ENCODE data around the gene PRDM16. TPM values are rescaled to one million over a fixed set of nuclear protein-coding genes. Genes with fewer than 3 reads are reported as not detected.

The PRDM16 gene
- total and polyA plus RNA-seq, 4 donors = 0.05 to 0.67 (median 0.19) TPM

DNA sequence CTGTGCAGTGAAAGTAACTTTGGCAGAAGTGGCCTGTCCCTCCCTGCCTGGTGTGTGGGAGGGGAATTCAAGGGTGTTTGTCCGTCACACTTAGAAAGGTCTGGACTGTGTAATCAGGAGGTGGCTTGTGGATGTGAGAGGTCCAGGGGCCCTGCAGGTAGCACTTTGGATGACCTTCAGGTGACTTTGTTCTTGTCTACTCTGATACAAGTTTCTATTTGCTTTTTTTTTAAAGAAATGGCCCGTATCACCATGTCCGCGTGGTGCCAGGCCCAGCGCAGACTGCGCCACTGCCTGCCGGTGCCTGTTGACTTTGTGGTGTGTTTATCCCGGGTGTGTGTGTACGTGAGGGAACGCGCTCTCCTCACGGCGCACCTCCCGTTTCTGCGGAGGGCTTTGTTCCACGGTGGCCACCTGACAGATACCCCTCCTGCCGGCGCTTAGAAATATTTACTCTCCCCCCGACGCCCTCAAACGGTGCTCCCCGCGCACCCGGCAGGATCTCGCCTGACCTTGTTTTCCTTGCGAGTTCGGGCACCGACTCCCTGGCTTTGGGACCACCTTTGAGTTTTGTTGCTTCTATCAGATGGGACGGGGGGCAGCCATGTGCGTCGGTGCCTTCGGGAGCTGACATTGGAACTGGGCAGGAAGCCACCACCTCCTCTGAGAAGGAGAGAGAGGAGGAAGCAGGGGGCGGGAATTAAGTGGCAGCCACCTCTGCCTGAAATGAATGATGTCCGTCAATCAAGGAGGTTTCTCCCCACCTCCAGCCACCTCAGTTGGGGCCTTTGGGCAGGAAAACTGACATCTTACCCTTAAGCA, 119.4 kb downstream of the PRDM16 start:
- Histone ChIP-seq H3K9me3 (ENCODE audit: control insufficient read depth in 4 of 4, low read length in 3 of 4) (no peaks in the 10 kb centered on the region), H3K4me1 (ENCODE audit: control insufficient read depth in 4 of 4, insufficient read depth in 4 of 4, low read length in 3 of 4) (no peaks in the 10 kb centered on the region), H3K9ac (ENCODE audit: low read depth in 1 of 2, low read length in 2 of 2) (no peak overlapping the region), H3K4me3 (ENCODE audit: low read depth in 1 of 3, low read length in 3 of 3) (no peak overlapping the region), H3K36me3 (ENCODE audit: control insufficient read depth in 4 of 4, insufficient read depth in 3 of 4, low read depth in 1 of 4, low read length in 3 of 4) (no peaks in the 10 kb centered on the region), H3K27ac (ENCODE audit: low read depth in 1 of 2, low read length in 2 of 2) (no peak overlapping the region), H3K27me3 (ENCODE audit: control insufficient read depth in 4 of 4, insufficient read depth in 4 of 4, low read length in 3 of 4) (no peaks in the 10 kb centered on the region)
- 72% methylated on average over 34 of the region's 34 CpGs for WGBS
- TF ChIP-seq, protein P1, sequence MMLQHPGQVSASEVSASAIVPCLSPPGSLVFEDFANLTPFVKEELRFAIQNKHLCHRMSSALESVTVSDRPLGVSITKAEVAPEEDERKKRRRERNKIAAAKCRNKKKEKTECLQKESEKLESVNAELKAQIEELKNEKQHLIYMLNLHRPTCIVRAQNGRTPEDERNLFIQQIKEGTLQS (IDR thresholded peaks at IDR 0.05) = no peak
- TF ChIP-seq TAF1 (conservative IDR thresholded peaks at IDR 0.05) (no peak), FOXA2 (IDR thresholded peaks at IDR 0.05) (no peak), SP1 (IDR thresholded peaks at IDR 0.05) (no peak), JUND (IDR thresholded peaks at IDR 0.05) (no peak), YY1 (IDR thresholded peaks at IDR 0.05) (no peak)
- TF ChIP-seq, protein P2, sequence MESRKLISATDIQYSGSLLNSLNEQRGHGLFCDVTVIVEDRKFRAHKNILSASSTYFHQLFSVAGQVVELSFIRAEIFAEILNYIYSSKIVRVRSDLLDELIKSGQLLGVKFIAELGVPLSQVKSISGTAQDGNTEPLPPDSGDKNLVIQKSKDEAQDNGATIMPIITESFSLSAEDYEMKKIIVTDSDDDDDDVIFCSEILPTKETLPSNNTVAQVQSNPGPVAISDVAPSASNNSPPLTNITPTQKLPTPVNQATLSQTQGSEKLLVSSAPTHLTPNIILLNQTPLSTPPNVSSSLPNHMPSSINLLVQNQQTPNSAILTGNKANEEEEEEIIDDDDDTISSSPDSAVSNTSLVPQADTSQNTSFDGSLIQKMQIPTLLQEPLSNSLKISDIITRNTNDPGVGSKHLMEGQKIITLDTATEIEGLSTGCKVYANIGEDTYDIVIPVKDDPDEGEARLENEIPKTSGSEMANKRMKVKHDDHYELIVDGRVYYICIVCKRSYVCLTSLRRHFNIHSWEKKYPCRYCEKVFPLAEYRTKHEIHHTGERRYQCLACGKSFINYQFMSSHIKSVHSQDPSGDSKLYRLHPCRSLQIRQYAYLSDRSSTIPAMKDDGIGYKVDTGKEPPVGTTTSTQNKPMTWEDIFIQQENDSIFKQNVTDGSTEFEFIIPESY (IDR thresholded peaks at IDR 0.05) = no peak
- DNase-seq (ENCODE audit: low spot score) = no peak

DNA sequence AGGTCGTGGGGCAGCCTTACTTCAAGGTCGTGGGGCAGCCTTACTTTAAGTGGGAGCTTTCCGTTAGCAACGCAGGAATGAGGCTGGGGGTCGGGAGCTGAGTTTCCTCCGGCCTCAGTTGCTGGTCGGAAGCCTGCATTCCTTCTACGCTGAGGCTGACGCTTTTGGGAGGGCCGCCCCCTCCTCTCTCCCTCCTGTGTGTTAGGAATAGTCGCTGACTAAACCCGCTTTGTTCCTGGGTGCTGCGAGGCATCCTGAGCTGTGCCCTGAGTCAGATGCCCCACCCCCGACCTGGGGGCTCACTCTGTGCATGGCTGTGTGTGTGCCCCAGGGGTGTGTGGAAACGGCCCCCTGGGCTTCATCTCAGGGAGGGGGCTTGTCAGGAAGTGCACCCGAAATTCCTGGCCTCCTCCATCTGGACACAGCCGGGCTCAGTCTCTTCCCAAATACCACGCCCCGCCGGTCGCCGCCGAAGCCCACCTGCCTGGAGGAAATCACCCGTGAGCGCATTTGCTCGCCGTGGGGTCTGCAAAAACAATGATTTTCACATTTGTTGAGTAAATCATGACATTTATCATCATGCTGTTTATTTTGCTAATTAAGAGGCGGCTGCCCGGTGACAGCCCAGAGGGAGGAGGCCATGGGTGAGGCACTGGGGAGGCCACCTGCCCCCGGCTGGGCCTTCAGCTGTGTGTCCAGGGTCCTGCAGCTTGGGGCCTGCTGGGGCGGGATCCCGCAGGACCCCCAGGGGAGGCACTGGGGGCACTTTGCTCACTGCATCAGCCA, 121.4 kb downstream of the PRDM16 start:
- no peaks in the 10 kb centered on the region for H3K4me1 ChIP-seq (ENCODE audit: control insufficient read depth in 4 of 4, insufficient read depth in 4 of 4, low read length in 3 of 4)
- no peaks in the 10 kb centered on the region for H3K36me3 ChIP-seq (ENCODE audit: control insufficient read depth in 4 of 4, insufficient read depth in 3 of 4, low read depth in 1 of 4, low read length in 3 of 4)
- H3K27me3 ChIP-seq (ENCODE audit: control insufficient read depth in 4 of 4, insufficient read depth in 4 of 4, low read length in 3 of 4) = no peaks in the 10 kb centered on the region
- no peak overlapping the region for H3K4me3 ChIP-seq (ENCODE audit: low read depth in 1 of 3, low read length in 3 of 3)
- TF ChIP-seq EGR1 (IDR thresholded peaks at IDR 0.05; ENCODE audit: low read depth in 2 of 2) (no peak), SP1 (IDR thresholded peaks at IDR 0.05) (no peak)
- no peak overlapping the region for H3K27ac ChIP-seq (ENCODE audit: low read depth in 1 of 2, low read length in 2 of 2)
- 89% methylated on average over 32 of the region's 32 CpGs for WGBS
- H3K9me3 ChIP-seq (ENCODE audit: control insufficient read depth in 4 of 4, low read length in 3 of 4) = no peaks in the 10 kb centered on the region
- H3K9ac ChIP-seq (ENCODE audit: low read depth in 1 of 2, low read length in 2 of 2) = no peak overlapping the region
- no peak for DNase-seq (ENCODE audit: low spot score)

DNA sequence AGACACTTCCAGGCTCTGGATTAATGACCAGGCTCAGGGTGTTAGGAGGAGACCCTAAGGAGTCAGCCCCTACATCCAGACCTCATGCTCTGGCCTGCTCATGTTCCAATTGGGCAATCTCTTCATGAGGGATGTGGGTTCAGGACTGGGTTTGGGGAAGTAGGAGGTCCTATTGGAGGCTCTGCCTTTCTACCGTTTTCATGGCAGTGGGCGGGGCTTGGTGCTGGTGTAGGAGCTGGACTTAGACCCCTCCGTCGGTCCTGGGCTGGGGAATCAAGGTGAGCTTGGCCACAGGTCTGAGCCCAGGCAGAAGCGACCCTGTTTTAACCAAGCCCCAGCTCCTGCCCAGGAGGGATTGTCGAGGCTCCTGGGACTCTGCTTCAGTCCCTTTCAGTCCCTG, 123.4 kb downstream of the PRDM16 start:
- H3K4me3 ChIP-seq (ENCODE audit: low read depth in 1 of 3, low read length in 3 of 3) = no peak overlapping the region
- no peak for DNase-seq (ENCODE audit: low spot score)
- 74% methylated on average over 6 of the region's 6 CpGs for WGBS
- H3K4me1 ChIP-seq (ENCODE audit: control insufficient read depth in 4 of 4, insufficient read depth in 4 of 4, low read length in 3 of 4) = no peaks in the 10 kb centered on the region
- H3K9me3 ChIP-seq (ENCODE audit: control insufficient read depth in 4 of 4, low read length in 3 of 4) = no peaks in the 10 kb centered on the region
- H3K27me3 ChIP-seq (ENCODE audit: control insufficient read depth in 4 of 4, insufficient read depth in 4 of 4, low read length in 3 of 4) = no peaks in the 10 kb centered on the region
- no peak overlapping the region for H3K9ac ChIP-seq (ENCODE audit: low read depth in 1 of 2, low read length in 2 of 2)
- H3K27ac ChIP-seq (ENCODE audit: low read depth in 1 of 2, low read length in 2 of 2) = no peak overlapping the region
- no peaks in the 10 kb centered on the region for H3K36me3 ChIP-seq (ENCODE audit: control insufficient read depth in 4 of 4, insufficient read depth in 3 of 4, low read depth in 1 of 4, low read length in 3 of 4)
- no peak for TF ChIP-seq GABPA (IDR thresholded peaks at IDR 0.05 in 1 of 2, conservative IDR thresholded peaks at IDR 0.05 in 1 of 2)
- no peak for TF ChIP-seq FOXA1 (IDR thresholded peaks at IDR 0.05)
- TF ChIP-seq HNF4A (conservative IDR thresholded peaks at IDR 0.05) = no peak
- no peak for TF ChIP-seq RXRA (IDR thresholded peaks at IDR 0.05)
- no peak for TF ChIP-seq FOXA2 (IDR thresholded peaks at IDR 0.05)
- no peak for TF ChIP-seq JUND (IDR thresholded peaks at IDR 0.05)
- TF ChIP-seq, protein P3, sequence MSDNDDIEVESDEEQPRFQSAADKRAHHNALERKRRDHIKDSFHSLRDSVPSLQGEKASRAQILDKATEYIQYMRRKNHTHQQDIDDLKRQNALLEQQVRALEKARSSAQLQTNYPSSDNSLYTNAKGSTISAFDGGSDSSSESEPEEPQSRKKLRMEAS (IDR thresholded peaks at IDR 0.05) = no peak
- no peak for TF ChIP-seq RAD21 (IDR thresholded peaks at IDR 0.05)
- no peak for TF ChIP-seq EGR1 (IDR thresholded peaks at IDR 0.05; ENCODE audit: low read depth in 2 of 2)
- TF ChIP-seq, protein P2 (IDR thresholded peaks at IDR 0.05) = no peak
- TF ChIP-seq, protein P1 (IDR thresholded peaks at IDR 0.05) = no peak
- TF ChIP-seq, protein P4, sequence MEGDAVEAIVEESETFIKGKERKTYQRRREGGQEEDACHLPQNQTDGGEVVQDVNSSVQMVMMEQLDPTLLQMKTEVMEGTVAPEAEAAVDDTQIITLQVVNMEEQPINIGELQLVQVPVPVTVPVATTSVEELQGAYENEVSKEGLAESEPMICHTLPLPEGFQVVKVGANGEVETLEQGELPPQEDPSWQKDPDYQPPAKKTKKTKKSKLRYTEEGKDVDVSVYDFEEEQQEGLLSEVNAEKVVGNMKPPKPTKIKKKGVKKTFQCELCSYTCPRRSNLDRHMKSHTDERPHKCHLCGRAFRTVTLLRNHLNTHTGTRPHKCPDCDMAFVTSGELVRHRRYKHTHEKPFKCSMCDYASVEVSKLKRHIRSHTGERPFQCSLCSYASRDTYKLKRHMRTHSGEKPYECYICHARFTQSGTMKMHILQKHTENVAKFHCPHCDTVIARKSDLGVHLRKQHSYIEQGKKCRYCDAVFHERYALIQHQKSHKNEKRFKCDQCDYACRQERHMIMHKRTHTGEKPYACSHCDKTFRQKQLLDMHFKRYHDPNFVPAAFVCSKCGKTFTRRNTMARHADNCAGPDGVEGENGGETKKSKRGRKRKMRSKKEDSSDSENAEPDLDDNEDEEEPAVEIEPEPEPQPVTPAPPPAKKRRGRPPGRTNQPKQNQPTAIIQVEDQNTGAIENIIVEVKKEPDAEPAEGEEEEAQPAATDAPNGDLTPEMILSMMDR (IDR thresholded peaks at IDR 0.05; ENCODE audit: low read depth, low read length, missing input control) = no peak
